Activated naive CD8-positive, alpha-beta T cell treated with anti-CD3 and anti-CD28 coated beads, Interleukin-2, amount 50 U/mL, for 16 hours (primary cell): ENCODE results near the gene FOSL2.

Experiments
- DNase-seq: peaks from one replicate; pipeline ENCODE4 v3.0.0-alpha.2; 2020; ENCODE audit warnings: low read depth, low spot score

The FOSL2 gene

DNA sequence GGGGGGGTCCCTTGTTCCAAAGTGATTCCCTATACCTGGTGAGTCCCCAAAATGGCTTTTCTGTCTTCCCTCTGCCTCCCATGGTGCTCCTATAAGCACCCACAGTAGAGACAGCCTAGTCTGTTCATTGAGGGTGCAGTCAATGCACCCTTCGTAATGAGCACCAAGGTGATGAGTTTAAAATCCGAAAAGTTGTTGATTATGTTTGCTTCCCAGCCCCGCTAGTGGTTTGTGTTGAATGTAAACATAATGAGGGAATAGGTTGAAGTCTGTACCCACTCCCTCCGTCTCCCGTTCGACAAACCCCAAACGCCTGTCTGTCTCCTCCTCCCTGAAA is 2.3 kb downstream of the FOSL2 start:
- DNase-seq: no peak

DNA sequence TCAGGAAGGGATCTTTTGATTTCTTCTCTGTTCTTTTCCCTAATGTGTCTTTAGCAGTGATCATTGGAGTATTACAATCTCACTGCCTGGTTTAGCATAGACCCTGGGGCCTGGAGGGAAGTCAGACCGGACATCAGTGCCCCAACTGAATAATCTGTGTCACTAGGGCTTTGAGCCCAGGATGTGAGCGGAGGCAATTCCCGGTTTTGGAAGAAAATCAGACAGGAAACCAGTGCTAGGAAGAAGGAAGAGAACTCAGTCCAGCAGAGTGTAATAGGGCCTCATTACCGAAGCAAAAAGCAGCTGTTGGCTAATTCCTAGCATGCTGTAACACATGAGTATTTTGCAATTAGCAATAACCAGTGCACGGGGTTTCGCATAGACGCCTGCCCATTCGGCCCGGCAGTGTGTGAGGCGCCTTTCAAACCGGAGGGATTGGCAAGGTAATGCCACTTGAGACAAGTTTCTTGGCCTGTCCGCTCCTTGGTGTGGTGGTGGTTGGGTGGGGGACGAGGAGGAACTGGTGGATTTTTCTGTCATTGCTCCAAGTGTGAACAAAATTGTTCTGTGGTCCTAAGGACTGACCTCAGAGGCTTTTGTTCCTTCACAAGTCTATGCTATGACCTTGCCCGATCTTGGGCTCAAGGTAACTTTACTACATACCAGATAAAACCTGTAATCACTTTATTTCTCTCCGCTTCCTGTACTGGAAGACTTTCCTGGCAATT is 2.8 kb downstream of the FOSL2 start:
- no peak for DNase-seq

DNA sequence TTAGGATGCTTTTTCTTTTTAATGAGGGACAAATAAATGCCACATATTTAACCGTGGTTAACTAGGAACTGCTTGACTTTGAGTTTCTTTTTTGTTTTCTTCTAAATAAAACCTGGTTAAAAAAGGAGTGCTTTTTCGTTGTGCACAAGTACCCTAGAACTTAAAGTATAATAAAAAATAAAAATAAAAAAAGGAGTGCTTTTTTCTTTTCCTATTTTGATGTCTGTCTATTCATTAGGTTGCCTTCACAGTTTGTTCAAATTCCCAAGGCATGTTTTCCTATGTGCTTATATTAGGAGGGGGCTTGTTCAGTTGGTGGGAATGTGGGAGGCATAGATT is 4.4 kb downstream of the FOSL2 start:
- DNase-seq: no peak

DNA sequence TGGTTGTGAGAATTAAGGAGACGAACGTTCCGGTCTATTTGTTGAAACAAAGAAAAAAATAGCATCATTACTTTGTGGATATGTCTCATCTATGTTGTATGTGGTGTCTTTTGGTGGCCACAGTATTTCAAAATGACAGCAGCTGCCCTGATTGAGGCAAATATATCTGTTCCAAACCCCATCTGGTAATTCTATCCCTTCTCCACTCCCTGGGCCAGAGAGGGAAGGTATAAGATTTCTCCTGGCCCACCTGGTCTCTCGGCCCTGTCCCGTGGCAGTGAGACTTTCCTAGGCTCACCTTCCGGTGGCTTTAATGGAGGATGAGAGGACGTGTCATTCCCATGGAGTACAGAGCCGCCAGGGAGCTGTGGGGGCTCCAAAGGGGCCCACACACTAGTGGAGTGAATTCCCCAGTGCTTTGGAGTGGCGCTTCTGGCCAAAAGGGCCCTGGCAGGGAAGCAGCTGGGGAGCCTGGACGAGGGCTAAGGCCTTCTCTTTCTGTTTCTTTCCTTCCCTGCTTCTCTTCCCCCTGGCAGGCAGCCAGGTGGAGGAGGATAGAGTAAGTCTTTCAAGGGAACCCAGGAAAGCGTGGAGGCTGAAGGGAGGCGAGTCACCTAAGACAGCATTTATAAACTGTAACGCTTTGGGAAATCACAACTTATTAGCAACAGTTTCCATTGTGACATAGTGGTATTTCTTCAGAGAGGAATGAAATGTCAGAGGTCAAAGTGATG is 5.6 kb downstream of the FOSL2 start:
- no peak for DNase-seq

DNA sequence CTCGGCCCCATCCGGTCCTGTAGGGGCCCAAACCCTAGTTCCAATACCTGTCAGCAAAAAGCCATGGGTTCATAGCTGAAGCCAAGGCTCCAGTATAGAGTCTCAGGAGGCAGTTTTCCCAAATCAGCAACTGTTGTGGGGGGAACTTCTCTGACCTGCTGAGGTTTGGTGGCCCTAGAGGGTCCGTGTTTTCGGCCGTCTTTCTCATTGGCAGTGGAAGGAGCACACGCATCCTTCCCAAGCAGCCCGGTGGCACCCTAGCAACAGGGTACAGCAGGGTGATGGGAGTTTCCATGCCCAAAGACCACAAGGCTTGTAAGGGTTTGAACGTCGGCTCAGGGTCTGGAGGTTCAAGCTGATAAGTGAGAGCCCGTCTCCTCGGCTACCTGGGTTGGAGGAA is 6.6 kb downstream of the FOSL2 start:
- DNase-seq: no peak

DNA sequence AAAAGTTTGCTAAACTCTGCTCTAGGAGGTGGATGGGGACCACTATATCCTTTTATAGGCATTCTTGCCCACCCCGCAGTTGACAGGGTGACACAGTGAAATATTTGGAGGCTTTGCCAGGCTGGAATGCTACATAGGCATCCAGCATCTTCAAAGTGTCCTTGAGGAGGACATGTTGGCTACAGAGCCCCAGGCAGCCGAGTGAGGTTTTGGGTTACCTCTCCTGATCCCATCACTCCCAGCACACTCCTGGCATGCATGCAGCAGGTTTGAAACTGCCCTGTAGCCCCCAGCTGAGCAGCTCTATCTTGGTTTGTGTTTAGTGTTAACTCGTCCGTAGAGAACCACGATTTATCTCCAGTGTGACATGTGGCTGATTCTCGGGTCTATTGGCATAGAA is 7.3 kb downstream of the FOSL2 start:
- DNase-seq: no peak

DNA sequence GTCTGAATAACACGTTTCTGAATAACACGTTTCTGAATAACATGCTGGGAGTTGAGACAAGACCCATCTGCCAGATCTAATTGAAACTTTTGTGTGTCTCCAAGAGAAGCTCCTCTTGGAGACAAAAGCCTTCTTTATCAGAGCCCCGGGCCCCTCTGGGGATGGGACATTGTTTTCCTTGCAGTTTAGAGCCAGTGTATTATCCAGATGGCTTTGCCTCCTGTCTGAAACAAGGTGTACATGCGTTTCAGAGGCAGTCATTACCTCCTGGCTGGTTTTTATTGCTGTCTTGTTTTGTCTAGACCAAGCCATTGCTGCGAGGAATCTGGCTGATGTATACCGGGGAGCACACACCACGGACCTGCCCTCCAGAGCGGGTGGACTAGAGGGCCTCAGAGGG is 7.8 kb downstream of the FOSL2 start:
- no peak for DNase-seq

DNA sequence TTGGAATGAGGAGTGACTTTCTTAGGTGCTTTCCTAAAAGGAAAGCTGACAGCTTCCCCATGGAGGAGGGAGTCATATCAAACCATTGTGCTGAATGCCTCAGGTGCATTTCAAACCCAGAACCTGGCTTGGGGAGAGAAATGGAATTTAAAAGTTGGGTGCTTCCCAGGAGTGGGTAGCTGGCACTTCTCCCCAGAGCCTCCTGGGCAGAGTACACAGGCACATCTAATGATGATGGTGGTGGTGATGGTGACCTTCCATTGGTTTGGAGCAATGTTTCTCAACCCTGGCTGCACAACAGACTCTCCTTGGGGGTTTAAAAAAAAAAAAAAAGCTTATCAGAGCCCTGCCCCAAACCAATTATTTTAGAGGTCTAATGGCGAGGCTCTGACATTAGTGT is 8.3 kb downstream of the FOSL2 start:
- no peak for DNase-seq

DNA sequence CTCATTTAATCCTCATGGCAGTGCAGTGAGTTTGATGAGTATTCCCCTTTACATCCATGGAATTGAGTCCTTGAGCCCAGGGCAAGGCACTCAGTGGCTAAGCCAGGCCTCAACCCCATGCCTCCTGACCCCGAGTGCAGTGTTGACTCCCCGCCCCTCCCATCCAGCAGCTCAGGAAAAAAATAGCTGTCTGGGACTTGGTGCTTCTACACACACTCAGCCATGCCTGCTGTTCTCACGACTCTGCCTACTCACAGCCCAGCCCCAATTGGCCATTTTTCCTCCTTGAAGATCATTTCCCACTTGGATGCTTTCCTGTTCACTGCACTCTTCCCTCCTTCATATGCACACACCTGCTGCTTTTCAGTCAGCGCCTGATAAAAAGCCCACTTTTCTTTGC is 8.8 kb downstream of the FOSL2 start:
- no peak for DNase-seq

DNA sequence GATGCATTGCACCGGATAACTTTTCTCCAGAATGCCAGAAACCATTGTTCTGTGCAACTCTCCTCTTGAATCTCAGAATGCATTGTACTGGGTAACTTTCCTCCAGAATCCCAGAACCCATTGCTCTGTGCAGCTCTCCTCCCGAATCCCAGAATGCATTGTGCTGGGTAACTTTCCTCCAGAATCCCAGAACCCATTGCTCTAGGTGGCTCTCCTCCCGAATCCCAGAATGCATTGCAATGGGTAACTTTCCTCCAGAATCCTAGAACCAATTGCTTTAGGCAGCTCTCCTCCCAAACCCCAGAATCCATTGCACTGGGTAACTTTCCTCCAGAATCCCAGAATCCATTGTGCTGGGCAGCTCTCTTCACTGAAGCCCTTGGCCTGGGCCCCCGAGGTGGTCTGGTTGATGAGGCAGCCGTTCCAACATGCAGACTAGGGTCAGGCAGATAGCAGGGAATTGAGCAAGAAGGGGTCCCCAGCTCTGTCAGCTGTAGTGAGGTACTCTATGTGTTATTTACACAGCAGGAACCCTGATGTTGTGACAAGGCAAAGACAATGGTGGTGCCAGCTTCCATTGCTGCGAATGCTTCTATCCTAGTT is 9.4 kb downstream of the FOSL2 start:
- no peak for DNase-seq

DNA sequence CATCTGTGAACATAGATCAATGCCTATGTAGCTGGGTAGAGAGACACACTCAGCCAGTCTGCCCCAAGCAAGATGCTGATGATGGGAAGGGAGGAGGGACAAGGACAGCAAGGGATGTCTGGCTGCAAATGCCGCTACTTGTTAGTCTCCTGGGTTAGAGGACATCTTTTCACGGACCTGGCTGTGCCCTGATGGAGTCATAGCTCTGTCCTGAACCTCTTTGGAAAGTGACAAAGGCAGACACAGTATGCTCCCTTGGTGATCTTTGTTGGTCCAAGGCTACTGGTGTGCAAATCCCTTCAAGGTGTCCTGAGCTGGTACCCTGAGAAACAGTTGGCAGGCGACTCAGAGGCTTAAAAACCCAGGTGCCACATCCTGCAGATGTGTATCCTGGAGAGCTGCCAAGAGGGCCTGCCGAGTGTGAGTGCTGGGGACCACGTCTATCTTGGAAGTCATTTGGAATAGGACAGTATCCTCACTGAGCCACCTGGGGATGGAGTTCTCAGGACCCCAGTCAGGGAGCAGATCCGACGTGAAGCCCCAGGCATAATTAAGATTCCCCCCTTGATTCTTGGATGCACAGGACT is 10.8 kb downstream of the FOSL2 start:
- DNase-seq: no peak

DNA sequence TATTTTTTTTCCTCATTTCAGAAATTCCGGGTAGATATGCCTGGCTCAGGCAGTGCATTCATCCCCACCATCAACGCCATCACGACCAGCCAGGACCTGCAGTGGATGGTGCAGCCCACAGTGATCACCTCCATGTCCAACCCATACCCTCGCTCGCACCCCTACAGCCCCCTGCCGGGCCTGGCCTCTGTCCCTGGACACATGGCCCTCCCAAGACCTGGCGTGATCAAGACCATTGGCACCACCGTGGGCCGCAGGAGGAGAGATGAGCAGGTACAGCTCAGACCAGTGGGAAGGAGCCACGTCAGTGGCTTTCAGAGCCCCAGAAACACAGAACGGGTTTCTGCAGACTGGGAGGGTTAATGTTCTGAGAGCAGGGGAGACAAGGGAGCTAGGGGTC is 11.4 kb downstream of the FOSL2 start:
- no peak for DNase-seq

DNA sequence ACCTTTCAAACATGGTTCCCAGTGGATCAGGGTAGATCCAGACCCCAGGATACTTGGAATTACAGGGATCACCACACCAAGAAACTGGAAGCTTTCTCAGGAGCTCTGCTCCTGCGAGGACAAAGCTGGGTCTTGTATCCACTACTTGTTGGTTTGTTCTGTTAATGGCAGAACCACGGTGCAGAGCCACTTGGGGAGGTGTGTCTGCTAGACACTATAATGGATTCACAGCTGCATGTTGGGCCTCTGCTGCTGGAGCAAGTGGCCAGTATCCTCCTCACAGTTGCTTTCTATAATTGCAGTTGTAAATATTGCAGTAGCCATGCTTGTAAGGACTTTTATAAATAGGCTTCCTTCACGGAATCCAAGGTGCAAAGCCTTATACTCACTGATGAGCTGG is 12.9 kb downstream of the FOSL2 start:
- DNase-seq: no peak

DNA sequence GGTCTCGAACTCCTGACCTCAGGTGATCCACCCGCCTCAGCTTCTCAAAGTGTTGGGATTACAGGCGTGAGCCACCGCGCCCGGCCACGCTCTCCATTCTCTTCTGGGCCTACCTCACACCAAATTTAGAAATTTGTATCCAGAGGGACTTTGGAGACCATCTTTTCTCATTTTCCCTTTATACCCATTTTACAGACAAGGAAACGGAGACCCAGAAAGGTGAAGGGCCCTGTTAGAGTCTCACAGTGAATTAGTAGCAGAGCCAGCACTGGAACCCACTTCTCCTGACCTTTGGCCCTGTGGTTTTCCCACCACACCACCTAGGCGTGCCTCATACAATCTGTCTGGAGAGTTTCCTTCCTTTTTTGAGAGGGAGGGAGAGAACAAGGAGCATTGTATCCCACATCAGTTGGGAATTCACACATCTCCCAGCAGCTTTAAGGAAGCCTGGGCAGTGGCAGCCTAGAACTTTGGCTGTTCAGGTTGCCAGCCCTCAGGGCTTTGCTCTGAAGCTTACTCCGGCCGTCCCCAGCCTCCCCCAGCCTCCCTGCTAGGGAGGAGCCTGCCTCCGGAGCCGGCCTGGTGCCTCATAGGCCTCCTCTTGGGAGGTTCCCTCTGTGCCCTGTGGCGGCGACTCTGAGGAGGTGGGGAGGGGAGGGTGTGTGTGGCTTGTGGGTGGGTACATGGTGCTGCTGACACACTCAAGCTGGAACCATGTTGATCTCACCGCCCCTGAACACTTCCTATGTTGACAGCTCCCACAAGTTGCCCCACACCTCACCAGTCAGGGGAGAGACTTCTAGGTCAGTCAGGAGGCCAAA is 13.8 kb downstream of the FOSL2 start:
- no peak for DNase-seq

DNA sequence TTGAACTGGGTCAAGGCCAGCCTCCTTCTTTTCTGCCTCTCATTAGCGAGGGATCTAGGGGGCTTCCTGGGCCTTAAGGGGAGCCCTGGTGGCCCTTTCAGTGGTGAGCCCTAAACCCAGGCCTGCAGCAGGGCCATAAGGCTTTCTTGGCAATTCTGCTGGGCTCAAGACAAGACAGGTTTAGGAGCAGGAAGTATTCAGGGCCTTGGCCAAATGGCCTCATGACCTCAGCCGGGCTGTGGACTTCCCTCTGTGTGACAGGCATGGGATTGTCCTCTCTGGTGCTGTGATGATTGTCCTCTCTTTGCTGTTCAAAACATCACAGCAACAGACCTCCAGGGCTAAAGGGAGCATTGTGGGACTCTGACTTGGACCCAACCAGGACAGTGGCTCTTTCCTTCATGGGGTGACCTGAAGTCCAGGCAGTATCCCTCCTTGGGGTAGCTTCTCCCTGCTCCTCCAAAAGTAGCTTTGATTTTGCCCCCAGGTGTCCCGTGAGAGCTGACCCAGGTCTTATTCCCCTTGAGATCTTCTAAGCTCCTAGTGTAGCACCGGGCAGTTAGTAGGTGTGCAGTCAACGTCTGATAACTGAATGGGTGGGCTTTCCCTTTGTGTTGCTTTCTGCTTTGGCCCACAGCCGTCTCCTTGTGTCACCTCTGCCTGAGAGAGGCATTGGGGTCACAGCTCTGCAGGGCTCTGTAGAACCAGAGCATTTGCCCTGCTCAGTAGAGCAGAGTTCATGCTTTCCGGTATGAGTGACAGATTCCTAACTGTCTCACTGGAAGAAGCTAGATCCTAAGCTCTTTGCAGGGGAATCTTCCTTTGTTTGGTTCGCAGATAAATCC is 14.7 kb downstream of the FOSL2 start:
- no peak for DNase-seq

DNA sequence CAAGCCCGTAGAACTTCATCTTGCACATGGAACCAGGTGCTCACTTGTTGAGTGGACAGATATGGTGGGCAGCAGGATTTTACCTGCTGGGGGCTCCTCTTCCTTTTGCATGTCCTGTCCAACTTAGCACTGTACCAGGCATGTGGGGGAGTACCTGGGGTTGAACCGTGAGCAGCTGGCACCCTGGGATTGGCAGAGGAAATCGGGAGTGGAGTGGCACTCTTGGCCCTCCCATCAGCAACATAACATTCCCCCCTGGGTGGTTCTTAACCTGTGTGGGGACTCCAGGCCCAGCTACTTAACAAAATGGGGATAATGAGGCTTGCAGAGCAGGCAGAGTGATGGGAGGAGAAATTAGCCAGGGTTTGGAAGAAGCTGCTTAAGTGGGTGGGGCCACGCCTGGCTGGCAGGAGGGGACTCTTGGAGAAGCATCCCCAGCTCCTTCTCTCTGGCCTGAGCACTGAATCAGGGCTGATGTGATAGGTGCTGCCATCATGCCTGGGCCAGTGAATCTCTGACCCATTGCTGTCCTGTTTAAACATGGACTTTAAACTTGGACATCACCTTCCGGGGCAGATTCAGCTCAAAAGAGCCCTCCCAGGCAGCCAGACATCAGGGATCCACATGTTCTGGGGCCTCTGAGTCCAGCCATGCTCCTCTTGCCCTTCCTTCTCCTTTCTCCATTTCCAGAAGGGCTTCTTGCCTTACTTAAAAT is 15.5 kb downstream of the FOSL2 start:
- DNase-seq: no peak

DNA sequence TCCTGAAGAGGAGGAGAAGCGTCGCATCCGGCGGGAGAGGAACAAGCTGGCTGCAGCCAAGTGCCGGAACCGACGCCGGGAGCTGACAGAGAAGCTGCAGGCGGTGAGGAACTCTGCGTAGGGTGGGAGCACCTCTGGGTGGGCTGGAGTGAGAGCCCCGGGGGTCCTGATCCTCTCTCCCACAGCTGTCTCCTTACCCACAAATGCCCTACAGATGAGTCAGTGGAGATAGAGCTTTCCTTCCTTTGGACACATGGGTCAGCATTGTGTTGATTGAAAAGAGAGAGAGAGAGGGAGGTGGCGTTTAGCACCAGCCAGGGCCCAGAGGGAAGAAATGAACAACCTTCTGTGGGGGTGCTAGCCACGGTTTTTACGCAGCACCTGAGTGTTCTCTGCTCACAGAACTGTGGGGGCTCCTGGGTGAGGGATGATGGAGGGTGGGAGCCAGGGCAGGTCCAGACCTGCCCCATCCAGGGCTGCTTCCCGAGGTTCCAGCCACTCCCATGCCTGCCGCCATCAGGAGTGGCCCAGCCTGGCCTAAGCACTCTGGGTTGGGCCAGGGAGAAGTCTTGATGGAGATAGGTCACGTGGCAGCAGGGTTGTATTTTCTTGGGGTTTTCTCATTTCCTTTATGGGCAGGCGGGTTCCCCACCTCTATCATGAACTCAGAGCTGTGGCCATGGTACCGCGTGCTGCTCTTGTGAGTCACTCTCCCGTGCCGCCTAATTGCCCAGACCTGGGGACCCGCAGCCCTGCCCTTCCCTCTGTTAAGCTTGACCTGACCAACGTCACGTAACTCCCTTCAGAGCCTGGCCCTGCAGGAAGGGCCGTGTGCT is 16.3 kb downstream of the FOSL2 start:
- no peak for DNase-seq

DNA sequence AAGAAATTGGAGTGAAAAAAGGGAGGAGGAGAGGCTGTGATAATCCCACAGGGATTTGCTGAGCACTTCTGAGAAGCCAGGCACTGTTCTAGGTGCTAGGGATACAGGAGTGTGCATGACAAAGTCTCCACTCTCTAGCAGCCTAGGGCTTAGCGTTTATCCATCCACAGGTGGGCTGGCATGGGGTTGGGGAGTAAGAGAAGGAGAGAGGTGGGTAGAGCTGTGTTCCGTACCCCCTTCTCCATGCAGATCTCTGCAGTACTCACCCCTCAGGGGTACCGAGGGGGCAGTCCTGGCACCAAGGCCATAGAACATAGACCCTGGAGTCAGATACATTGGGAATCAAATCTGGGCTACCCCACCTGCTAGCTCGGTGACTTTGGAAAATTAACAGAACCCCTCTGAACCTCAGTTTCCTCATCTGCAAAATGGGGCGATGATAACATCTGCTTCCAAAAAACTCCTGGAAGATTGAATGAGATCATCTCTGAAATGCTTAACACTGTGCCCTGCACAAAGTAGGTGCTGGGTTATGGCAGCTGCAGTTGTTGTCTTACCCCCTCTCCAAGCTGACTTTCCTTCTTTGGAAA is 18.6 kb downstream of the FOSL2 start:
- DNase-seq: no peak

DNA sequence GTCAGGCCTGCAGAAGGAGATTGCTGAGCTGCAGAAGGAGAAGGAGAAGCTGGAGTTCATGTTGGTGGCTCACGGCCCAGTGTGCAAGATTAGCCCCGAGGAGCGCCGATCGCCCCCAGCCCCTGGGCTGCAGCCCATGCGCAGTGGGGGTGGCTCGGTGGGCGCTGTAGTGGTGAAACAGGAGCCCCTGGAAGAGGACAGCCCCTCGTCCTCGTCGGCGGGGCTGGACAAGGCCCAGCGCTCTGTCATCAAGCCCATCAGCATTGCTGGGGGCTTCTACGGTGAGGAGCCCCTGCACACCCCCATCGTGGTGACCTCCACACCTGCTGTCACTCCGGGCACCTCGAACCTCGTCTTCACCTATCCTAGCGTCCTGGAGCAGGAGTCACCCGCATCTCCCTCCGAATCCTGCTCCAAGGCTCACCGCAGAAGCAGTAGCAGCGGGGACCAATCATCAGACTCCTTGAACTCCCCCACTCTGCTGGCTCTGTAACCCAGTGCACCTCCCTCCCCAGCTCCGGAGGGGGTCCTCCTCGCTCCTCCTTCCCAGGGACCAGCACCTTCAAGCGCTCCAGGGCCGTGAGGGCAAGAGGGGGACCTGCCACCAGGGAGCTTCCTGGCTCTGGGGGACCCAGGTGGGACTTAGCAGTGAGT is 19.4 kb downstream of the FOSL2 start:
- DNase-seq: no peak
